HEK293 (cell line): ENCODE measurements around the gene HCFC1.

Experiments used
- KLF1 ChIP-seq: fragments of 450-650 bp; formaldehyde crosslinking; IDR thresholded peaks from 2 replicates; pipeline ENCODE4 v1.5.1; 2016; ENCODE audit warnings: missing biosample characterization, missing genetic modification characterization
- KLF10 ChIP-seq: fragments of 450-650 bp; IDR thresholded peaks from 2 replicates; pipeline ENCODE4 v1.5.1; 2018; ENCODE audit warnings: missing biosample characterization, mild to moderate bottlenecking, missing genetic modification characterization
- MYNN ChIP-seq: fragments of 450-650 bp; formaldehyde crosslinking; IDR thresholded peaks from 2 replicates; pipeline ENCODE4 v1.5.1; 2016; ENCODE audit warnings: missing biosample characterization, missing genetic modification characterization, borderline replicate concordance
- TCF7L2 ChIP-seq: IDR thresholded peaks from 2 replicates; pipeline ENCODE4 v1.6.1; 2011; ENCODE audit warnings: low read depth, mild to moderate bottlenecking, inconsistent platforms, low read length, moderate library complexity, borderline replicate concordance
- ZBTB10 ChIP-seq: fragments of 450-650 bp; formaldehyde crosslinking; IDR thresholded peaks from 2 replicates; pipeline ENCODE4 v1.5.1; 2016; ENCODE audit warnings: missing biosample characterization, missing genetic modification characterization
- ZBTB8A ChIP-seq: fragments of 450-650 bp; formaldehyde crosslinking; IDR thresholded peaks from 2 replicates; pipeline ENCODE4 v1.5.1; 2016; ENCODE audit warnings: missing biosample characterization, missing genetic modification characterization
- ZNF16 ChIP-seq: fragments of 450-650 bp; formaldehyde crosslinking; IDR thresholded peaks from 2 replicates; pipeline ENCODE4 v1.5.1; 2016; ENCODE audit warnings: low read depth, missing biosample characterization, missing genetic modification characterization
- ZNF184 ChIP-seq: fragments of 450-650 bp; IDR thresholded peaks from 2 replicates; pipeline ENCODE4 v1.5.1; 2018; ENCODE audit warnings: missing biosample characterization, mild to moderate bottlenecking, missing genetic modification characterization
- ZNF23 ChIP-seq: fragments of 450-650 bp; formaldehyde crosslinking; IDR thresholded peaks from 2 replicates; pipeline ENCODE4 v1.5.1; 2016; ENCODE audit warnings: missing biosample characterization, missing genetic modification characterization, borderline replicate concordance
- ZNF274 ChIP-seq, 2 experiments: fragments of 200-500 bp in 1 of 2; fragments of 450-650 bp in 1 of 2; sonication (Bioruptor generic) in 1 of 2; formaldehyde crosslinking in 1 of 2; IDR thresholded peaks; 2 replicates each; pipeline versions ENCODE4 v1.5.1 to v1.6.1; 2014 to 2016; ENCODE audit warnings: borderline replicate concordance in 1 of 2, inconsistent platforms in 1 of 2, low read length in 1 of 2, missing biosample characterization in 1 of 2, missing genetic modification characterization in 1 of 2
- ZNF280C ChIP-seq: fragments of 450-650 bp; formaldehyde crosslinking; IDR thresholded peaks from 2 replicates; pipeline ENCODE4 v1.5.1; 2016; ENCODE audit warnings: missing biosample characterization, missing genetic modification characterization
- ZNF426 ChIP-seq: fragments of 450-650 bp; formaldehyde crosslinking; IDR thresholded peaks from 2 replicates; pipeline ENCODE4 v1.5.1; 2017; ENCODE audit warnings: missing biosample characterization, missing genetic modification characterization, mild to moderate bottlenecking, inconsistent platforms, moderate library complexity
- ZNF473 ChIP-seq: fragments of 450-650 bp; formaldehyde crosslinking; IDR thresholded peaks from 2 replicates; pipeline ENCODE4 v1.5.1; 2017; ENCODE audit warnings: missing biosample characterization, missing genetic modification characterization
- ZNF571 ChIP-seq: fragments of 450-650 bp; formaldehyde crosslinking; IDR thresholded peaks from 2 replicates; pipeline ENCODE4 v1.5.0; 2017; ENCODE audit warnings: missing biosample characterization, missing genetic modification characterization
- ZNF654 ChIP-seq: fragments of 450-650 bp; formaldehyde crosslinking; IDR thresholded peaks from 2 replicates; pipeline ENCODE4 v1.5.1; 2016; ENCODE audit warnings: low read depth, missing biosample characterization, missing genetic modification characterization
- ZNF692 ChIP-seq: fragments of 450-650 bp; formaldehyde crosslinking; IDR thresholded peaks from 2 replicates; pipeline ENCODE4 v1.5.1; 2016; ENCODE audit warnings: missing biosample characterization, missing genetic modification characterization
- ZNF776 ChIP-seq: fragments of 450-650 bp; formaldehyde crosslinking; IDR thresholded peaks from 2 replicates; pipeline ENCODE4 v1.5.0; 2017; ENCODE audit warnings: missing biosample characterization, missing genetic modification characterization, borderline replicate concordance
- ZNF830 ChIP-seq: fragments of 450-650 bp; IDR thresholded peaks from 2 replicates; pipeline ENCODE4 v1.5.0; 2018; ENCODE audit warnings: missing biosample characterization, missing genetic modification characterization, low read depth, mild to moderate bottlenecking, moderate library complexity
- TF ChIP-seq, protein P1 (sequence below): fragments of 450-650 bp; formaldehyde crosslinking; IDR thresholded peaks from 2 replicates; pipeline ENCODE4 v1.5.1; 2016; ENCODE audit warnings: missing biosample characterization, missing genetic modification characterization
- TF ChIP-seq, protein P2 (sequence below): fragments of 450-650 bp; formaldehyde crosslinking; conservative IDR thresholded peaks from 2 replicates; pipeline ENCODE4 v1.5.1; 2016; ENCODE audit warnings: low read depth, missing biosample characterization, missing genetic modification characterization
- TF ChIP-seq, protein P3 (sequence below): fragments of 450-650 bp; formaldehyde crosslinking; IDR thresholded peaks from 2 replicates; pipeline ENCODE4 v1.5.1; 2016; ENCODE audit warnings: missing biosample characterization, missing genetic modification characterization

The HCFC1 gene

DNA sequence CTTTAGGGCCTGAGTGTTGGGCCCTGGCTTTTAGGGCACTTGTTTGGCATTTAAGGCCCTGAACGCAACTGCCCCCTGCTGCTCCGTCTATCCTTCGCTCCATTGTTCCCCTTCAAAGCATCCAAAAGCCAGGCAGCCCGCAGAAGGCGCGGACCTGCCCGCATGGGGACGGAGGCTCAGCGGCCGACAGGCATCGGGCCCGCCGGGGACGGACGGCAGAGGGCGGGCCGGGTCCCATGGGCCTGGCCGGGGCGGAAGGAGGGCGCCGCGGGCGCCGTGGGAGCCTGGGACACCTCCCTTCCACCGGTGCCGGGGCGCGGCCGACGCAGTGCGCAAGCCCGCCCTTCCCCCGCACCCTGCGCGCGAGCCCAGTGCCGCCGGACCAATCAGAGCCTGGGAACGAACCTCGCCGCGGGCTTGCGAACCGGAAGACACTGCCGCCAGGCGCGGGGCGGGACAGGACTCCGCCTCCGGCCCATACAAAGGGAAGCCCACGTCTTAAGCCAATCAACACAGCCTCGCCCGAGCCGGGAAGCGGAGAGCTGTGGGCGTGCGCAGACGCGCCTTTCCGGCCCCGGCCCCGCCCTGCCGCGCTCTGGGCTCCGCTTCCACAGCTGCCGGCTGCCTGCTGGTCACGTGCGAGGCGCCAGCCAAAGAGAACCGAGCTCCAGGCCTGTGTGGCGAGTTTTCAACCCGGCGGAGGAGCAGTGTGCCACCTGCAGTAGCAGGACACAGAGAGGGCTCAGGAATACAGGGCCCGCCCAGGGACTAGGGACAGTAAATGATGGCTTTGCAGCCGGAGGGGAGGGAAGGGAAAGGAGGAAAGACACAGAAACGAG, 43.5 kb downstream of the HCFC1 start (continued):
- TF ChIP-seq ZBTB10 (no peak), KLF10 (tag by site-specific recombination) (peak; percentile 95), ZNF830 (tag by site-specific recombination) (no peak), ZNF280C (tag by site-specific recombination) (no peak), MYNN (no peak), TCF7L2 (no peak), ZNF274 (IDR thresholded peaks at IDR 0.05; ENCODE audit: low read length) (no peak), ZNF274 (tag by site-specific recombination; IDR thresholded peaks at IDR 0.05; ENCODE audit: borderline replicate concordance) (no peak), ZNF571 (tag by site-specific recombination) (no peak), ZNF426 (tag by site-specific recombination) (no peak), ZNF654 (tag by site-specific recombination) (no peak), ZNF184 (tag by site-specific recombination) (peak; percentile 63; the same call in 1 of the 2 replicates), ZBTB8A (peak; percentile 97), ZNF692 (tag by site-specific recombination) (peak; percentile 56), ZNF23 (tag by site-specific recombination) (no peak), KLF1 (peak; percentile 95), ZNF776 (tag by site-specific recombination) (no peak), ZNF16 (tag by site-specific recombination) (no peak), ZNF473 (tag by site-specific recombination) (no peak)
- TF ChIP-seq, protein P1, sequence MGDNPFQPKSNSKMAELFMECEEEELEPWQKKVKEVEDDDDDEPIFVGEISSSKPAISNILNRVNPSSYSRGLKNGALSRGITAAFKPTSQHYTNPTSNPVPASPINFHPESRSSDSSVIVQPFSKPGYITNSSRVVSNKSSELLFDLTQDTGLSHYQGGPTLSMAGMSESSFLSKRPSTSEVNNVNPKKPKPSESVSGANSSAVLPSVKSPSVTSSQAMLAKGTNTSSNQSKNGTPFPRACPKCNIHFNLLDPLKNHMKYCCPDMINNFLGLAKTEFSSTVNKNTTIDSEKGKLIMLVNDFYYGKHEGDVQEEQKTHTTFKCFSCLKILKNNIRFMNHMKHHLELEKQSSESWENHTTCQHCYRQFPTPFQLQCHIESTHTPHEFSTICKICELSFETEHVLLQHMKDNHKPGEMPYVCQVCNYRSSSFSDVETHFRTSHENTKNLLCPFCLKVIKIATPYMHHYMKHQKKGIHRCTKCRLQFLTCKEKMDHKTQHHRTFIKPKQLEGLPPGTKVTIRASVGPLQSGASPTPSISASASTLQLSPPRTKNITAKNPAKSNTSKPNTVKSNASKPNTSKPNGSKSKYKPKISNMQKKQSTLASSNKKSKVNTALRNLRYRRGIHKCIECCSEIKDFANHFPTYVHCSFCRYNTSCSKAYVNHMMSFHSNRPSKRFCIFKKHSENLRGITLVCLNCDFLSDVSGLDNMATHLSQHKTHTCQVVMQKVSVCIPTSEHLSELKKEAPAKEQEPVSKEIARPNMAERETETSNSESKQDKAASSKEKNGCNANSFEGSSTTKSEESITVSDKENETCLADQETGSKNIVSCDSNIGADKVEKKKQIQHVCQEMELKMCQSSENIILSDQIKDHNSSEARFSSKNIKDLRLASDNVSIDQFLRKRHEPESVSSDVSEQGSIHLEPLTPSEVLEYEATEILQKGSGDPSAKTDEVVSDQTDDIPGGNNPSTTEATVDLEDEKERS (tag by site-specific recombination): no peak
- TF ChIP-seq, protein P2, sequence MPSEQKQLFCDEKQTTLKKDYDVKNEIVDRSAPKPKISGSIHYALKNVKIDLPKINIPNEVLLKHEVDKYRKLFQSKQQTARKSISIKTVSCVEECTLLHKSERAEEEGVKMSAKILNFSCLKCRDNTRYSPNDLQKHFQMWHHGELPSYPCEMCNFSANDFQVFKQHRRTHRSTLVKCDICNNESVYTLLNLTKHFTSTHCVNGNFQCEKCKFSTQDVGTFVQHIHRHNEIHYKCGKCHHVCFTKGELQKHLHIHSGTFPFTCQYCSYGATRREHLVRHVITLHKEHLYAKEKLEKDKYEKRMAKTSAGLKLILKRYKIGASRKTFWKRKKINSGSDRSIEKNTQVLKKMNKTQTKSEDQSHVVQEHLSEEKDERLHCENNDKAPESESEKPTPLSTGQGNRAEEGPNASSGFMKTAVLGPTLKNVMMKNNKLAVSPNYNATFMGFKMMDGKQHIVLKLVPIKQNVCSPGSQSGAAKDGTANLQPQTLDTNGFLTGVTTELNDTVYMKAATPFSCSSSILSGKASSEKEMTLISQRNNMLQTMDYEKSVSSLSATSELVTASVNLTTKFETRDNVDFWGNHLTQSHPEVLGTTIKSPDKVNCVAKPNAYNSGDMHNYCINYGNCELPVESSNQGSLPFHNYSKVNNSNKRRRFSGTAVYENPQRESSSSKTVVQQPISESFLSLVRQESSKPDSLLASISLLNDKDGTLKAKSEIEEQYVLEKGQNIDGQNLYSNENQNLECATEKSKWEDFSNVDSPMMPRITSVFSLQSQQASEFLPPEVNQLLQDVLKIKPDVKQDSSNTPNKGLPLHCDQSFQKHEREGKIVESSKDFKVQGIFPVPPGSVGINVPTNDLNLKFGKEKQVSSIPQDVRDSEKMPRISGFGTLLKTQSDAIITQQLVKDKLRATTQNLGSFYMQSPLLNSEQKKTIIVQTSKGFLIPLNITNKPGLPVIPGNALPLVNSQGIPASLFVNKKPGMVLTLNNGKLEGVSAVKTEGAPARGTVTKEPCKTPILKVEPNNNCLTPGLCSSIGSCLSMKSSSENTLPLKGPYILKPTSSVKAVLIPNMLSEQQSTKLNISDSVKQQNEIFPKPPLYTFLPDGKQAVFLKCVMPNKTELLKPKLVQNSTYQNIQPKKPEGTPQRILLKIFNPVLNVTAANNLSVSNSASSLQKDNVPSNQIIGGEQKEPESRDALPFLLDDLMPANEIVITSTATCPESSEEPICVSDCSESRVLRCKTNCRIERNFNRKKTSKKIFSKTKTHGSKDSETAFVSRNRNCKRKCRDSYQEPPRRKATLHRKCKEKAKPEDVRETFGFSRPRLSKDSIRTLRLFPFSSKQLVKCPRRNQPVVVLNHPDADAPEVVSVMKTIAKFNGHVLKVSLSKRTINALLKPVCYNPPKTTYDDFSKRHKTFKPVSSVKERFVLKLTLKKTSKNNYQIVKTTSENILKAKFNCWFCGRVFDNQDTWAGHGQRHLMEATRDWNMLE (tag by site-specific recombination): peak; percentile 10; the same call in 1 of the 2 replicates
- TF ChIP-seq, protein P3, sequence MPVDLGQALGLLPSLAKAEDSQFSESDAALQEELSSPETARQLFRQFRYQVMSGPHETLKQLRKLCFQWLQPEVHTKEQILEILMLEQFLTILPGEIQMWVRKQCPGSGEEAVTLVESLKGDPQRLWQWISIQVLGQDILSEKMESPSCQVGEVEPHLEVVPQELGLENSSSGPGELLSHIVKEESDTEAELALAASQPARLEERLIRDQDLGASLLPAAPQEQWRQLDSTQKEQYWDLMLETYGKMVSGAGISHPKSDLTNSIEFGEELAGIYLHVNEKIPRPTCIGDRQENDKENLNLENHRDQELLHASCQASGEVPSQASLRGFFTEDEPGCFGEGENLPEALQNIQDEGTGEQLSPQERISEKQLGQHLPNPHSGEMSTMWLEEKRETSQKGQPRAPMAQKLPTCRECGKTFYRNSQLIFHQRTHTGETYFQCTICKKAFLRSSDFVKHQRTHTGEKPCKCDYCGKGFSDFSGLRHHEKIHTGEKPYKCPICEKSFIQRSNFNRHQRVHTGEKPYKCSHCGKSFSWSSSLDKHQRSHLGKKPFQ: no peak
